A549 (cell line): ENCODE results near the gene TENM3. TPM values are rescaled to one million over a fixed set of nuclear protein-coding genes. Genes with fewer than 3 reads are reported as not detected.

Experiments used
- ATAC-seq, 2 experiments: fragments of 200-7000 bp in 1 of 2; fragments of >200 bp in 1 of 2; cut with Nextera tagmentation in 1 of 2; cut with Tn5 transposase in 1 of 2; 3 replicates each; pipeline versions ENCODE4 v1.8.0 to v1.9.1; 2018 to 2020; ENCODE audit warnings: mild to moderate bottlenecking in 1 of 2, moderate library complexity in 1 of 2
- CTCF ChIA-PET: fragments of 300-600 bp; sonication (Branson Sonifier 250); formaldehyde crosslinking; extraction: SDS; loops from one replicate; lab custom pipeline; 2021; ENCODE audit warnings: antibody characterized with exemption, inconsistent platforms; lab: Yijun Ruan, JAX
- POLR2A ChIA-PET: fragments of 350-600 bp; formaldehyde crosslinking; extraction: SDS; loops from one replicate; lab custom pipeline; 2021; ENCODE audit warnings: antibody characterized with exemption, inconsistent platforms; lab: Yijun Ruan, JAX
- DNase-seq, 2 experiments: peaks; one replicate each; pipeline versions ENCODE4 v3.0.0 to v3.0.0-alpha.2; 2011 to 2016; ENCODE audit warnings: low read depth in 1 of 2, low spot score in 1 of 2
- FAIRE-seq: peaks from 2 replicates; lab custom pipeline; 2011; peaks lifted over from hg19 to GRCh38; lab: Jason Lieb, UNC
- H3K27ac ChIP-seq, 2 experiments: fragments of >200 bp; sonication (Bioruptor Twin); formaldehyde crosslinking; 3 replicates each; pipeline ENCODE4 v1.5.1; 2016 to 2017
- H3K4me1 ChIP-seq: fragments of >200 bp; sonication (Bioruptor Twin); formaldehyde crosslinking; 3 replicates; pipeline ENCODE4 v1.6.1; 2016
- H3K4me2 ChIP-seq: fragments of >200 bp; sonication (Bioruptor Twin); formaldehyde crosslinking; 3 replicates; pipeline ENCODE4 v1.6.1; 2016
- H3K4me3 ChIP-seq: fragments of >200 bp; sonication (Bioruptor Twin); formaldehyde crosslinking; 3 replicates; pipeline ENCODE4 v1.5.1; 2016
- H3K9me3 ChIP-seq: fragments of >200 bp; sonication (Bioruptor Twin); formaldehyde crosslinking; 3 replicates; pipeline ENCODE4 v1.6.1; 2016
- BHLHE40 ChIP-seq: IDR thresholded peaks from 2 replicates; pipeline ENCODE4 v1.6.1; 2012; ENCODE audit warnings: low read depth, low read length, inconsistent platforms
- CBX8 ChIP-seq: fragments of 200-600 bp; sonication (generic); IDR thresholded peaks from 2 replicates; pipeline ENCODE4 v1.6.1; 2016
- CHD2 ChIP-seq: fragments of 150-350 bp; IDR thresholded peaks from 2 replicates; pipeline ENCODE4 v1.6.1; 2014; ENCODE audit warnings: low read length; ENCODE audit not compliant: partially characterized antibody
- GATA3 ChIP-seq: IDR thresholded peaks from 2 replicates; pipeline ENCODE4 v1.6.1; 2012; ENCODE audit warnings: borderline replicate concordance
- KDM5A ChIP-seq: fragments of 200-600 bp; sonication (generic); IDR thresholded peaks from 2 replicates; pipeline ENCODE4 v1.6.1; 2016; ENCODE audit warnings: antibody characterized with exemption, mild to moderate bottlenecking
- MAZ ChIP-seq: fragments of 150-350 bp; IDR thresholded peaks from 2 replicates; pipeline ENCODE4 v1.6.1; 2014; ENCODE audit warnings: antibody characterized with exemption, low read depth, low read length, borderline replicate concordance
- RARB ChIP-seq: fragments of 250-450 bp; sonication (Bioruptor Pico); IDR thresholded peaks from 2 replicates; pipeline ENCODE4 v1.8.0; 2021; ENCODE audit warnings: mild to moderate bottlenecking, moderate library complexity
- RCOR1 ChIP-seq: fragments of 150-350 bp; IDR thresholded peaks from 2 replicates; pipeline ENCODE4 v1.6.1; 2014; ENCODE audit warnings: antibody characterized with exemption, low read length, low read depth
- SREBF2 ChIP-seq: fragments of 450-650 bp; IDR thresholded peaks from 2 replicates; pipeline ENCODE4 v1.6.1; 2014; ENCODE audit warnings: mild to moderate bottlenecking, moderate library complexity
- ZFP36 ChIP-seq: fragments of 450-650 bp; IDR thresholded peaks from 2 replicates; pipeline ENCODE4 v1.6.1; 2014; ENCODE audit warnings: borderline replicate concordance; ENCODE audit not compliant: partially characterized antibody
- ZSCAN20 ChIP-seq: fragments of 250-450 bp; sonication (Bioruptor Pico); IDR thresholded peaks from 2 replicates; pipeline ENCODE4 v1.8.0; 2022; ENCODE audit warnings: mild to moderate bottlenecking, moderate library complexity
- WGBS: methylation state at CpG from one replicate; pipeline ENCODE4 v1.1.6; 2017; ENCODE audit errors: missing lambda C conversion rate; 5-methylcytosine and 5-hydroxymethylcytosine counted together
- polyA plus RNA-seq, 4 experiments: library from polyadenylated mRNA; depleted of rRNA in 3 of 4; stranded (reverse); fragments of >200 nt; fragmentation: RNase III in 1 of 4; extraction: RNeasy Plus Mini Kit Qiagen cat#74134 plus additional on column Dnase treatment in 1 of 4; gene quantifications; 2 replicates in 3 of 4; 3 replicates in 1 of 4; pipeline ENCODE4 v1.2.3, GENCODE V29; 2011 to 2017
- TF ChIP-seq, protein P1 (sequence below): fragments of 250-450 bp; sonication (Bioruptor Pico); IDR thresholded peaks from 2 replicates; pipeline ENCODE4 v1.5.0; 2021; ENCODE audit warnings: mild to moderate bottlenecking, moderate library complexity, borderline replicate concordance
- TF ChIP-seq, protein P2 (sequence below): IDR thresholded peaks from 2 replicates; pipeline ENCODE4 v1.6.1; 2012; ENCODE audit warnings: low read depth, borderline replicate concordance
- TF ChIP-seq, protein P3 (sequence below): fragments of >200 bp; sonication (Bioruptor Twin); formaldehyde crosslinking; IDR thresholded peaks from 3 replicates; pipeline ENCODE4 v1.6.1; 2016
- TF ChIP-seq, protein P4 (sequence below): fragments of 200-600 bp; sonication (generic); IDR thresholded peaks from 2 replicates; pipeline ENCODE4 v1.6.1; 2016; ENCODE audit warnings: antibody characterized with exemption, mild to moderate bottlenecking, moderate library complexity
- TF ChIP-seq, protein P5 (sequence below): IDR thresholded peaks from 2 replicates; pipeline ENCODE4 v1.6.1; 2012
- TF ChIP-seq, protein P6 (sequence below): fragments of >200 bp; sonication (Bioruptor Twin); formaldehyde crosslinking; IDR thresholded peaks from 3 replicates; pipeline ENCODE4 v1.5.1; 2016

The TENM3 gene
- polyA plus RNA-seq, 2 of the 4 experiments (the other 2 are of a cell fraction), result 2.4 to 7.3 TPM

DNA sequence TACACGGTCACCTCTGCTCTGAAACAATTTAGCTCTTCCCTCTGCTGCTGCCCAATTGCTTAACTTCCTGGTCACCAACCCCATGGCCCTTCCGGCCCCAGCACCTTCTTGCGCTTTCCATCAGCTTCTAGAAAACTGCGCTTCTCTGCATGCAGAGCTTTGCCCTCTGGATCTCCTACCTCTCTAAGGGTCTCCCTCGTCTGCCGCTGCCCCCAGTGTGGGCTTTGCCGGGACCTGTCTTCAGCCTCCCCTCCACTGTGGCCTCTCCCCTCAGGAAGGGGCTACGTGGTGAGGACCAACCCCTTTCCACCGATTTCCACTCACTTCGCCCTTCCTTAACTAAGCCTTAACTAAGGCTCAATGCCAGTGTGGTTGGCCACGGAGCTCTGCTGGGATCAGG, 579.4 kb downstream of the TENM3 start:
- ChIA-PET POLR2A (no interaction called here), CTCF (no interaction called here)
- FAIRE-seq (no peak), DNase-seq (no peak), ATAC-seq (no peak)
- WGBS, result 69% methylated on average over 11 of the region's 11 CpGs
- no peak overlapping the region for H3K27ac ChIP-seq
- TF ChIP-seq CBX8 (no peak), ZSCAN20 (no peak), MAZ (no peak), BHLHE40 (no peak), RCOR1 (no peak)
- TF ChIP-seq, protein P1, sequence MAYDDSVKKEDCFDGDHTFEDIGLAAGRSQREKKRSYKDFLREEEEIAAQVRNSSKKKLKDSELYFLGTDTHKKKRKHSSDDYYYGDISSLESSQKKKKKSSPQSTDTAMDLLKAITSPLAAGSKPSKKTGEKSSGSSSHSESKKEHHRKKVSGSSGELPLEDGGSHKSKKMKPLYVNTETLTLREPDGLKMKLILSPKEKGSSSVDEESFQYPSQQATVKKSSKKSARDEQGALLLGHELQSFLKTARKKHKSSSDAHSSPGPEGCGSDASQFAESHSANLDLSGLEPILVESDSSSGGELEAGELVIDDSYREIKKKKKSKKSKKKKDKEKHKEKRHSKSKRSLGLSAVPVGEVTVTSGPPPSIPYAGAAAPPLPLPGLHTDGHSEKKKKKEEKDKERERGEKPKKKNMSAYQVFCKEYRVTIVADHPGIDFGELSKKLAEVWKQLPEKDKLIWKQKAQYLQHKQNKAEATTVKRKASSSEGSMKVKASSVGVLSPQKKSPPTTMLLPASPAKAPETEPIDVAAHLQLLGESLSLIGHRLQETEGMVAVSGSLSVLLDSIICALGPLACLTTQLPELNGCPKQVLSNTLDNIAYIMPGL, result no peak
- TF ChIP-seq, protein P2, sequence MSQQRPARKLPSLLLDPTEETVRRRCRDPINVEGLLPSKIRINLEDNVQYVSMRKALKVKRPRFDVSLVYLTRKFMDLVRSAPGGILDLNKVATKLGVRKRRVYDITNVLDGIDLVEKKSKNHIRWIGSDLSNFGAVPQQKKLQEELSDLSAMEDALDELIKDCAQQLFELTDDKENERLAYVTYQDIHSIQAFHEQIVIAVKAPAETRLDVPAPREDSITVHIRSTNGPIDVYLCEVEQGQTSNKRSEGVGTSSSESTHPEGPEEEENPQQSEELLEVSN, result no peak
- TF ChIP-seq, protein P3, sequence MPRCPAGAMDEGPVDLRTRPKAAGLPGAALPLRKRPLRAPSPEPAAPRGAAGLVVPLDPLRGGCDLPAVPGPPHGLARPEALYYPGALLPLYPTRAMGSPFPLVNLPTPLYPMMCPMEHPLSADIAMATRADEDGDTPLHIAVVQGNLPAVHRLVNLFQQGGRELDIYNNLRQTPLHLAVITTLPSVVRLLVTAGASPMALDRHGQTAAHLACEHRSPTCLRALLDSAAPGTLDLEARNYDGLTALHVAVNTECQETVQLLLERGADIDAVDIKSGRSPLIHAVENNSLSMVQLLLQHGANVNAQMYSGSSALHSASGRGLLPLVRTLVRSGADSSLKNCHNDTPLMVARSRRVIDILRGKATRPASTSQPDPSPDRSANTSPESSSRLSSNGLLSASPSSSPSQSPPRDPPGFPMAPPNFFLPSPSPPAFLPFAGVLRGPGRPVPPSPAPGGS, result no peak
- TF ChIP-seq, protein P4, sequence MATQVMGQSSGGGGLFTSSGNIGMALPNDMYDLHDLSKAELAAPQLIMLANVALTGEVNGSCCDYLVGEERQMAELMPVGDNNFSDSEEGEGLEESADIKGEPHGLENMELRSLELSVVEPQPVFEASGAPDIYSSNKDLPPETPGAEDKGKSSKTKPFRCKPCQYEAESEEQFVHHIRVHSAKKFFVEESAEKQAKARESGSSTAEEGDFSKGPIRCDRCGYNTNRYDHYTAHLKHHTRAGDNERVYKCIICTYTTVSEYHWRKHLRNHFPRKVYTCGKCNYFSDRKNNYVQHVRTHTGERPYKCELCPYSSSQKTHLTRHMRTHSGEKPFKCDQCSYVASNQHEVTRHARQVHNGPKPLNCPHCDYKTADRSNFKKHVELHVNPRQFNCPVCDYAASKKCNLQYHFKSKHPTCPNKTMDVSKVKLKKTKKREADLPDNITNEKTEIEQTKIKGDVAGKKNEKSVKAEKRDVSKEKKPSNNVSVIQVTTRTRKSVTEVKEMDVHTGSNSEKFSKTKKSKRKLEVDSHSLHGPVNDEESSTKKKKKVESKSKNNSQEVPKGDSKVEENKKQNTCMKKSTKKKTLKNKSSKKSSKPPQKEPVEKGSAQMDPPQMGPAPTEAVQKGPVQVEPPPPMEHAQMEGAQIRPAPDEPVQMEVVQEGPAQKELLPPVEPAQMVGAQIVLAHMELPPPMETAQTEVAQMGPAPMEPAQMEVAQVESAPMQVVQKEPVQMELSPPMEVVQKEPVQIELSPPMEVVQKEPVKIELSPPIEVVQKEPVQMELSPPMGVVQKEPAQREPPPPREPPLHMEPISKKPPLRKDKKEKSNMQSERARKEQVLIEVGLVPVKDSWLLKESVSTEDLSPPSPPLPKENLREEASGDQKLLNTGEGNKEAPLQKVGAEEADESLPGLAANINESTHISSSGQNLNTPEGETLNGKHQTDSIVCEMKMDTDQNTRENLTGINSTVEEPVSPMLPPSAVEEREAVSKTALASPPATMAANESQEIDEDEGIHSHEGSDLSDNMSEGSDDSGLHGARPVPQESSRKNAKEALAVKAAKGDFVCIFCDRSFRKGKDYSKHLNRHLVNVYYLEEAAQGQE, result no peak
- TF ChIP-seq, protein P5, sequence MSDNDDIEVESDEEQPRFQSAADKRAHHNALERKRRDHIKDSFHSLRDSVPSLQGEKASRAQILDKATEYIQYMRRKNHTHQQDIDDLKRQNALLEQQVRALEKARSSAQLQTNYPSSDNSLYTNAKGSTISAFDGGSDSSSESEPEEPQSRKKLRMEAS, result no peak
- H3K4me3 ChIP-seq, result no peak overlapping the region
- no peaks in the 10 kb centered on the region for H3K9me3 ChIP-seq
- H3K4me2 ChIP-seq, result no peak overlapping the region
- no peaks in the 10 kb centered on the region for H3K4me1 ChIP-seq

DNA sequence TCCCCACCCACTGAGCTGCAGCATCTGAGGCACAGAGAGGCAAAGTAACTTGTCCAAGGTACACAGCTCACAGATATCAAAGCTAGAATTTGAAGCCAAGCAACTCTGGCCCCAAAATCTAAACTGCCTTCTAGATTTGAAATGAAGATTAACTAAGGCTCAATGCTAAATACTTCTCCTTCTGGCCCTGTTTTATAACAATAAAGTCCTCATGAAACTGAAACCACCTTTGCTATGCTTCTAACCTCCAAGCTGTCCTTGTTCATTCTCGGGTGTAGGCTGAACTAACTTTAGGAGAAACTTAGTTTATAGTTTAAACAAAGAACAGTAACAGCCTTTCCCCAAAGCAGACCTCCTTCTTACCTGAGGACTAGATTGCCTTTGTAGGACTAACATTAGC, 580.4 kb downstream of the TENM3 start:
- FAIRE-seq (no peak), DNase-seq (no peak)
- 6% methylated on average over 1 of the region's 1 CpG for WGBS
- no peak overlapping the region for H3K4me2 ChIP-seq
- H3K27ac ChIP-seq, result no peak overlapping the region
- TF ChIP-seq ZSCAN20 (no peak), BHLHE40 (no peak), ZFP36 (no peak), KDM5A (no peak), RARB (CRISPR knock-in tag) (no peak), GATA3 (no peak), SREBF2 (no peak), CHD2 (no peak)
- TF ChIP-seq, protein P6, sequence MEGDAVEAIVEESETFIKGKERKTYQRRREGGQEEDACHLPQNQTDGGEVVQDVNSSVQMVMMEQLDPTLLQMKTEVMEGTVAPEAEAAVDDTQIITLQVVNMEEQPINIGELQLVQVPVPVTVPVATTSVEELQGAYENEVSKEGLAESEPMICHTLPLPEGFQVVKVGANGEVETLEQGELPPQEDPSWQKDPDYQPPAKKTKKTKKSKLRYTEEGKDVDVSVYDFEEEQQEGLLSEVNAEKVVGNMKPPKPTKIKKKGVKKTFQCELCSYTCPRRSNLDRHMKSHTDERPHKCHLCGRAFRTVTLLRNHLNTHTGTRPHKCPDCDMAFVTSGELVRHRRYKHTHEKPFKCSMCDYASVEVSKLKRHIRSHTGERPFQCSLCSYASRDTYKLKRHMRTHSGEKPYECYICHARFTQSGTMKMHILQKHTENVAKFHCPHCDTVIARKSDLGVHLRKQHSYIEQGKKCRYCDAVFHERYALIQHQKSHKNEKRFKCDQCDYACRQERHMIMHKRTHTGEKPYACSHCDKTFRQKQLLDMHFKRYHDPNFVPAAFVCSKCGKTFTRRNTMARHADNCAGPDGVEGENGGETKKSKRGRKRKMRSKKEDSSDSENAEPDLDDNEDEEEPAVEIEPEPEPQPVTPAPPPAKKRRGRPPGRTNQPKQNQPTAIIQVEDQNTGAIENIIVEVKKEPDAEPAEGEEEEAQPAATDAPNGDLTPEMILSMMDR, result no peak
- TF ChIP-seq, protein P3, result no peak
- TF ChIP-seq, all 56 proteins: peak for 0
- no peak for ATAC-seq
- CTCF ChIA-PET, result no interaction called here
- POLR2A ChIA-PET, result no interaction called here
- H3K4me1 ChIP-seq, result no peaks in the 10 kb centered on the region
- H3K4me3 ChIP-seq, result no peak overlapping the region
- H3K9me3 ChIP-seq, result no peaks in the 10 kb centered on the region
